ENCODE results near the gene NUBPL.

GRCh38 chr14:31696378-31696777 is 135.2 kb downstream of the NUBPL start:
- TF ChIP-seq, protein P1, sequence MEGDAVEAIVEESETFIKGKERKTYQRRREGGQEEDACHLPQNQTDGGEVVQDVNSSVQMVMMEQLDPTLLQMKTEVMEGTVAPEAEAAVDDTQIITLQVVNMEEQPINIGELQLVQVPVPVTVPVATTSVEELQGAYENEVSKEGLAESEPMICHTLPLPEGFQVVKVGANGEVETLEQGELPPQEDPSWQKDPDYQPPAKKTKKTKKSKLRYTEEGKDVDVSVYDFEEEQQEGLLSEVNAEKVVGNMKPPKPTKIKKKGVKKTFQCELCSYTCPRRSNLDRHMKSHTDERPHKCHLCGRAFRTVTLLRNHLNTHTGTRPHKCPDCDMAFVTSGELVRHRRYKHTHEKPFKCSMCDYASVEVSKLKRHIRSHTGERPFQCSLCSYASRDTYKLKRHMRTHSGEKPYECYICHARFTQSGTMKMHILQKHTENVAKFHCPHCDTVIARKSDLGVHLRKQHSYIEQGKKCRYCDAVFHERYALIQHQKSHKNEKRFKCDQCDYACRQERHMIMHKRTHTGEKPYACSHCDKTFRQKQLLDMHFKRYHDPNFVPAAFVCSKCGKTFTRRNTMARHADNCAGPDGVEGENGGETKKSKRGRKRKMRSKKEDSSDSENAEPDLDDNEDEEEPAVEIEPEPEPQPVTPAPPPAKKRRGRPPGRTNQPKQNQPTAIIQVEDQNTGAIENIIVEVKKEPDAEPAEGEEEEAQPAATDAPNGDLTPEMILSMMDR (IDR thresholded peaks at IDR 0.05), result no peak
- TF ChIP-seq POLR2AphosphoS5 (IDR thresholded peaks at IDR 0.05; ENCODE audit: low read depth, low read length), result no peak
- TF ChIP-seq REST (IDR thresholded peaks at IDR 0.05; ENCODE audit: insufficient read depth in 1 of 2, low read depth in 2 of 2, low read length in 1 of 2), result no peak
- no peak for TF ChIP-seq TCF7L2 (IDR thresholded peaks at IDR 0.05; ENCODE audit: low read depth, low read length)
- TF ChIP-seq SIN3A (IDR thresholded peaks at IDR 0.05; ENCODE audit: borderline replicate concordance, insufficient read depth, low read depth, low read length), result no peak
